Measurements from ENCODE around the gene LCN12.

LCN12 gene

GRCh38 chr9:136957461-136957860 lies 5.4 kb downstream of the LCN12 start:
- Mint-ChIP-seq H3K4me3 (no peak overlapping the region), H3K27ac (no peak overlapping the region)

DNA sequence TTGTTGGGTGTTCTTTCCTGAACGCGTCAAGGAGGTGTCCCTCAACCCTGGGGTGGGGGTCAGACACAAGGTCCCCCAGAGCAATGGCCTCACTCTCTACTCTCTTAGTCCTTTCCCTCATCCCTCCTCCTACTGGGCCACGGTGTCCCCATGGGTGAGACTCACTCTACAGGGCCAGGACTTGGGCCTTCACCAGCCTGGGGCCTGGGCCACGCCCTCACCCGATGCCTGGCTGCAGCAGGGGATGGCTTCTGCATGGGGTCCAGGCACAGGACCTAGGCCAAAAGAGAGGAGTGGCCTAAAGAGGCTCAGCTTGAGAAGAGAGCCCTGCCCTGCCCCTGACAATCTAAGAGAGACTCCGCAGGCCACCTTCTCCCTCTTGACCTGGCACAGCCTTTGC lies 5.8 kb downstream of the LCN12 start:
- Mint-ChIP-seq H3K27me3 (no peaks in the 10 kb centered on the region), H3K27ac (no peak overlapping the region), H3K4me1 (ENCODE audit: low read depth) (peaks cover 9% of the 10 kb centered on the region), H3K9me3 (peaks cover 8% of the 10 kb centered on the region), H3K4me3 (no peak overlapping the region), H3K36me3 (ENCODE audit: low read depth) (no peaks in the 10 kb centered on the region)

More at GRCh38 chr9:136957461-136957860, 5.4 kb downstream of the LCN12 start:
- Mint-ChIP-seq H3K27me3 (no peaks in the 10 kb centered on the region), H3K9me3 (peaks cover 8% of the 10 kb centered on the region), H3K4me1 (ENCODE audit: low read depth) (peaks cover 7% of the 10 kb centered on the region), H3K36me3 (ENCODE audit: low read depth) (no peaks in the 10 kb centered on the region)

DNA sequence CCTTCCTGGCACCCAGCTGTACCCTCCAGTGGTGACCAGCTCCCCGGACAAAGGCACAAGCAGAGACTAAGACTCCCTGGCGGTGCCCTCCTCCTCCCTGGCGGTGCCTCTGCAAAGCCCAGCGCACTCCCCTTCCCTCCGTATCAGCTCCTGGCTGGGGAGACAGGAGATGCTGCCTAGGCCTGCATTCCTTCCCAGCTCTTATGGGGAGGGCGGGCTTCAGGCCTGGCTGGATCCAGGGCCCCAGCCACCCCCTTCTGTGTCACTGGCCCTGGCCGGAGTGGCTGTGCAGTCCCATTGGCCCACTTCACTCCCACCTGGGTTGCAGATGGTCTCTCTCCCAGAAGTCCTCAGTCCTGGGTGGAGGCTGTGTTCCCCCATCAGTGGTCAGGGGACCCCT lies 6.4 kb downstream of the LCN12 start:
- Mint-ChIP-seq H3K4me3 (no peak overlapping the region), H3K4me1 (ENCODE audit: low read depth) (peaks cover 13% of the 10 kb centered on the region), H3K36me3 (ENCODE audit: low read depth) (no peaks in the 10 kb centered on the region), H3K9me3 (peaks cover 8% of the 10 kb centered on the region), H3K27ac (no peak overlapping the region), H3K27me3 (no peaks in the 10 kb centered on the region)

- Mint-ChIP-seq H3K4me3 (no peak overlapping the region), H3K27ac (no peak overlapping the region), H3K9me3 (peaks cover 8% of the 10 kb centered on the region), H3K4me1 (ENCODE audit: low read depth) (peaks cover 13% of the 10 kb centered on the region), H3K27me3 (no peaks in the 10 kb centered on the region), H3K36me3 (ENCODE audit: low read depth) (no peaks in the 10 kb centered on the region)
Measured at GRCh38 chr9:136958898-136959850, 7.1 kb downstream of the LCN12 start.

- Mint-ChIP-seq H3K27ac (no peak overlapping the region), H3K27me3 (no peaks in the 10 kb centered on the region), H3K4me1 (ENCODE audit: low read depth) (peaks cover 21% of the 10 kb centered on the region), H3K36me3 (ENCODE audit: low read depth) (no peaks in the 10 kb centered on the region), H3K4me3 (no peak overlapping the region), H3K9me3 (peaks cover 8% of the 10 kb centered on the region)
Measured at GRCh38 chr9:136960212-136960937, 8.3 kb downstream of the LCN12 start.

DNA sequence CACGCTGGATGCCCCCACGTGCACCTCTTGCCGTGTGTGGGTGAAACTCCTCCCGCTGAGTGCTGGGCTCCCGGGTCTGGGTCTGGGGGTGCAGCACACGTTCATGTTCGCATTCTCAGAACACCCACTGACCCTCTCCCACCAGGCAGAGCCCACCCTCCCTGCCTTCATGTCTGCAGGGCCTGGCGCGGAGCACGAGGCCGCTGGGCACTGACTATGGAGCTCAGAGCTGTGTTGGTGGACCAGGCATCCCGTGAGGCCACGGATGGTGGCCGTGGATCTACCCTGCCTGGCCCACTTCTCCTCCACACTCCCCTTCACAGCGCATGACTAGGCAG lies 8.8 kb downstream of the LCN12 start:
- H3K36me3 Mint-ChIP-seq (ENCODE audit: low read depth) = no peaks in the 10 kb centered on the region
- no peaks in the 10 kb centered on the region for H3K27me3 Mint-ChIP-seq
- H3K4me1 Mint-ChIP-seq (ENCODE audit: low read depth) = peaks cover 26% of the 10 kb centered on the region
- peaks cover 8% of the 10 kb centered on the region for H3K9me3 Mint-ChIP-seq
- H3K27ac Mint-ChIP-seq = no peak overlapping the region
- no peak overlapping the region for H3K4me3 Mint-ChIP-seq

DNA sequence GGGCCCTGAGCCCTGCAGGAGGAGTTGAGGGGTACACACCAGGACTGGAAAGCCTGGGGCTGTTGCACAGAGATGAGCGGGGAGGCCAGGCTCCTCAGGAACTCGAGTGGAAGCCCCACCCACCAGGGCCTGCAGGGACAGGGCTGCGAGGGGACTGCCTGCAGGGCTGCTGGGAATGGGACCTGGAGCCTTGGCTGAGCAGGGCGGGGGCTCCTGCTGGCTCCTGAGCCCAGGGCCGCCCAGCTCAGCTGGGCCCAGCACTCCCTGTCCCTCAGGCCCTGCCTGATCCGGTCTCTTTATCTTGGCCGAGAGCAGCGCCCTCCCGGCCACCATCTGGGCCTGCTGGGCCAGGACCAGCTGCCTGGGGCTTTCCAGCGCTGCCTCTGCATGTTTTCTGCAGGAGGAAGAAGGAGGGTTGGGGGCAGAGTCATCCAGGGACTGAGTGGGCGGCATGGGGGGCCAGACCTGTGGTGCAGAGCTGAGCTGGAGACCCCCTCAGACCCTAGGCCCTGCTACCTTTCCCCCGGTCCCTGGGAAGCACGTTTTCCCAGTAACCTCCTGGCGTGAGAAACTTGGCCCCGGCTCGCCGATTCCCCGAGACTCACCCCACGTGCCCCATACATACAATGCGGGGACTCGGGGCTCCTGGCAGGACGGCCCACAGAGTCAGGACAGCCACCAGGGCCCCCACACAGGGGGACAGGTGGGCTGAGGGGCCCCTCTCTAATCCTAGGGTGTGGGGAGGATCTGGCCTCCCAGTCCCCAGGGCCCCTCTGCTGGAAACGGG lies 9.4 kb downstream of the LCN12 start:
- H3K4me3 Mint-ChIP-seq = no peak overlapping the region
- H3K27ac Mint-ChIP-seq = no peak overlapping the region
- peaks cover 3% of the 10 kb centered on the region for H3K9me3 Mint-ChIP-seq
- H3K36me3 Mint-ChIP-seq (ENCODE audit: low read depth) = no peaks in the 10 kb centered on the region
- H3K27me3 Mint-ChIP-seq = no peaks in the 10 kb centered on the region
- peaks cover 31% of the 10 kb centered on the region for H3K4me1 Mint-ChIP-seq (ENCODE audit: low read depth)

DNA sequence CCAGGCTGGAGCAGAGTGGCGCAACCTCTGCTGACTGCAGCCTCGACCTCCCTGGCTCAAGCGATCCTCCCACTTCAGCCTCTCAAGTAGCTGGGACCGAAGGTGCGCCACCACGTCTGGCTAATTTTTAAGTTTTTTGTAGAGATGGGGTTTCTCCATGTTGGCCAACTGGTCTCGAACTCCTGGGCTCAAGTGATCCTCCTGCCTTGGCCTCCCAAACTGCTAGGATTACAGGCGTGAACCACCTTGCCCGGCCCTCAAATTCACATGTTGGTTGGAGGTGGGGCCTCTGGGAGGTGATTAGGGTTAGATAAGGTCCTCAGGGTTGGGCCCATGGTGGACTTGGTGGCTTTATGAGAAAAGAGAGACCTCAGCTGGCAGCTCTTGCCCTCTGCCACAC lies 10.1 kb downstream of the LCN12 start:
- Mint-ChIP-seq H3K27me3 (no peaks in the 10 kb centered on the region), H3K4me3 (no peak overlapping the region), H3K27ac (no peak overlapping the region), H3K9me3 (no peaks in the 10 kb centered on the region), H3K4me1 (ENCODE audit: low read depth) (peaks cover 32% of the 10 kb centered on the region), H3K36me3 (ENCODE audit: low read depth) (no peaks in the 10 kb centered on the region)

DNA sequence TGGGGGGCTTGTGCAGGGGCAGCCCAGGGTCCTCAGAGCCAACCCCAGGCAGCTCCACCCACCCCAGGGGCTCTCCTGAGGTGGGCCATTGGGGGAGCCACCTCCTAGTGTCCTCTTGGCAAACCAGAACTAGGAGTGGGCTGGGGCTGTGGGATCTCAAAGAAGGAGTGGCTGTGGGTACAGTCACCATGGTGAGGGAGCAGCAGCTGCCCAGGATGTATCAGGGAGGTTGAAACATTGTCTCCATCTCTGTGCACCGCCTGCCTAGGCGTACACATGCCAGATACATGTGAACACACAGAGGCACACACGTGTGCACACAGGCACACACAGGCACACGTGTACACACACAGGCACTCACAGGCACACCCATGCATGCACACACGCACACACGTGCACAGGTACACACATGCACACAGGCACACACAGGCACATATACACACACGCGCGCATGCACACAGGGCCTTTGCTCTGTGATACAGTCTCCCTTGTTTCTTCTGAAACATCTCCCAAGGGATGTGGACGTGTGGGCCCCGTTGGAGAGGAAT lies 10.7 kb downstream of the LCN12 start:
- Mint-ChIP-seq H3K9me3 (no peaks in the 10 kb centered on the region), H3K4me1 (ENCODE audit: low read depth) (peaks cover 32% of the 10 kb centered on the region), H3K36me3 (ENCODE audit: low read depth) (no peaks in the 10 kb centered on the region), H3K4me3 (no peak overlapping the region), H3K27ac (no peak overlapping the region), H3K27me3 (no peaks in the 10 kb centered on the region)

DNA sequence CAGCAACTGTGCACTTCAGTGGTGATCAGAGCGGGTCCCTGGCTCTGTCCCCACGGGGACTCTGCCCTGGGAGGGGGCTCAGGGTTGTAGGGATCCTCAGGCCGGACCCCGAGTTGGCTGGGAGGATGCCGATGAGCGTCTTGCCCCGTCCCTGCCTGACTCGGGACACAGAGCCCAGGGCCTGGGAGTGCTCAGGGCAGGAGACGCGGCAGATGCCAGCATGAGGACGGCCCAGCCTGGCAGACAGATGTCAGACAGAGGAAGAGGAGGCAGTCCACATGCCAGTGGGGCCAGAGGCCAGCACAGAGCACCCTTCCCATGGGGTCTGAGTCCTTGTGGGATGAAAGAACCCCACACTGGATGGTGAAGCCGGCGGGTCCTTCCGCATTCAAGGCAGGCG lies 11.3 kb downstream of the LCN12 start:
- no peak overlapping the region for H3K27ac Mint-ChIP-seq
- H3K9me3 Mint-ChIP-seq = no peaks in the 10 kb centered on the region
- no peaks in the 10 kb centered on the region for H3K36me3 Mint-ChIP-seq (ENCODE audit: low read depth)
- H3K27me3 Mint-ChIP-seq = no peaks in the 10 kb centered on the region
- no peak overlapping the region for H3K4me3 Mint-ChIP-seq
- peaks cover 32% of the 10 kb centered on the region for H3K4me1 Mint-ChIP-seq (ENCODE audit: low read depth)

- Mint-ChIP-seq H3K36me3 (ENCODE audit: low read depth) (no peaks in the 10 kb centered on the region), H3K27me3 (no peaks in the 10 kb centered on the region), H3K4me1 (ENCODE audit: low read depth) (peaks cover 32% of the 10 kb centered on the region), H3K27ac (no peak overlapping the region), H3K9me3 (no peaks in the 10 kb centered on the region), H3K4me3 (no peak overlapping the region)
Measured at GRCh38 chr9:136963751-136964150, 11.7 kb downstream of the LCN12 start.

DNA sequence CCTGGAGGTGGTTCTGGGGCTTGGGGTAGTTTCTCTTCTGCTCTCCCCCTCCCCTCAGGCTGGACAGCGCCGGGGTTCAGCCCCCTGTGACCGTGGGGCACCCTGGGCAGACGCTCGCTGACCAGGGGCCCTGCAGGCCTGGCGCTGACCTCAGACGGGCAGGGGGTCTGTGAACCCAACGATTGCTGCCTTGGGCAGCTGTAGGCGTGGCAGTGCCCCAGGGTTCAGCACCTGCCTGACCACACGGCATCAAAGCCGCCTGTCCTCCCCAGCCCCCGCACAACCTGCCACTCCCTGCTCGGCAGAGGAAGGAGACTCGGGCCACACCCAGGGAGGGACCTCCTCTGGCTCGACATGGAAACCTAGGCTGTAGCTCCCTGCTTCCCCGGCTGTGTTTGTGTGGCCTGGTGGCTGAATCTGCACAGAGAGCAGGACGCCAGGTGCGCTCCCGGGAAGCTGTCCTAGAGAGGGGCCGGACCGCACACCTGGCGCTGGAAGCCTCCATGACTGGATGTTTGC lies 12.2 kb downstream of the LCN12 start:
- H3K36me3 Mint-ChIP-seq (ENCODE audit: low read depth) = no peaks in the 10 kb centered on the region
- no peaks in the 10 kb centered on the region for H3K9me3 Mint-ChIP-seq
- no peak overlapping the region for H3K27ac Mint-ChIP-seq
- no peak overlapping the region for H3K4me3 Mint-ChIP-seq
- H3K27me3 Mint-ChIP-seq = no peaks in the 10 kb centered on the region
- H3K4me1 Mint-ChIP-seq (ENCODE audit: low read depth) = peaks cover 32% of the 10 kb centered on the region

- H3K27me3 Mint-ChIP-seq = no peaks in the 10 kb centered on the region
- H3K4me3 Mint-ChIP-seq = no peak overlapping the region
- H3K36me3 Mint-ChIP-seq (ENCODE audit: low read depth) = no peaks in the 10 kb centered on the region
- no peak overlapping the region for H3K27ac Mint-ChIP-seq
- H3K4me1 Mint-ChIP-seq (ENCODE audit: low read depth) = peaks cover 32% of the 10 kb centered on the region
- H3K9me3 Mint-ChIP-seq = no peaks in the 10 kb centered on the region
Measured at GRCh38 chr9:136964833-136965422, 12.9 kb downstream of the LCN12 start.

DNA sequence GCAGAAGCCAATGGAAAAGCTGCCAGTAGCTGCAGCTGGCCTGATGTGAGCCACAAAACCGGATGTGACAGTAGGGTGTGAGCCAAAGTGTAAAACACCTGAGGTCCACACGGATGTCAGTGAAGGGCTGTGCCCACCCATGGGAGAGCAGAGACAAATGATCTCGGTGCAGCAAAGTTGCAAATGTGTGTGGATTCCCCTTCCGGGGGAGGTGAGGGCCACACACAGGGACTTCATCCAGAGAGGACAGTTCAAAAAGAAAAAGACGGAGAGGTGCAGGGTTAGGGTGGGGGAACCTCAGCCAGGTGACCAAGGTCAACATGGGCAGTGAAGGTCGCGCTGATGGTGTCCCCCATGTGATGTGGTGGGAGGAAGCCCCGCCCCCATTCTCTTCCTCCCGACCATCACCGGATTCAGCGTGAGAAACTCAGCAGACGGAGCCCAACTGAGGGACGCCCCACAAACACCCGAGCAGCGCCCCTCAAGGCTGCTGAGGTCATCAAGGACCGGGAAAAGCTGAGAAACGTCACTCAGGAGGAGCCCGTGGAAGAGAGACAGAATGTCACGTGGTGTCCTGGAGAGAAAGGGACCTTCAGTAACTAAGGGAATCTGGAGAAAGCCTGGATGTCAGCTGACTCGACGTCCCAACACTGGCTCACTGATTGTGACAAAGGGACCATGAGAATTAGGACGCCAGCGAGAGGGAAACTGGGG lies 13.9 kb downstream of the LCN12 start:
- Mint-ChIP-seq H3K4me1 (ENCODE audit: low read depth) (peaks cover 25% of the 10 kb centered on the region), H3K9me3 (no peaks in the 10 kb centered on the region), H3K4me3 (peak overlapping the region; percentile 36), H3K27ac (peak overlapping the region; percentile 72), H3K27me3 (no peaks in the 10 kb centered on the region), H3K36me3 (ENCODE audit: low read depth) (no peaks in the 10 kb centered on the region)

All from stimulated activated naive CD8-positive, alpha-beta T cell treated with anti-CD3 and anti-CD28 coated beads, Interleukin-15, Interleukin-2, amounts not matched to agents 100 ng/mL and 50 ng/mL, for 24 hours (primary cell).